Natural killer cell (primary cell): Measurements from ENCODE around the gene PRLH. TPM values are rescaled to one million over a fixed set of nuclear protein-coding genes. Genes with fewer than 3 reads are reported as not detected.

Experiments
- ATAC-seq, 3 donors: fragments of 150-1000 bp in 2 of 3; fragments of 200-7000 bp in 1 of 3; cut with Tn5 transposase; 1 replicate in 1 of 3; 2 replicates in 2 of 3; pipeline ENCODE4 v1.10.0; 2021; ENCODE audit warnings: mild to moderate bottlenecking in 2 of 3, moderate library complexity in 2 of 3
- DNase-seq, 2 donors: peaks; one replicate each; pipeline versions ENCODE4 v3.0.0 to v3.0.0-alpha.2; 2013 to 2021; ENCODE audit warnings: mixed read lengths in 1 of 2
- H3K27ac ChIP-seq: one replicate; pipeline ENCODE4 v1.5.1; 2013; ENCODE audit warnings: mild to moderate bottlenecking, low read length
- H3K27me3 ChIP-seq: one replicate; pipeline ENCODE4 v1.6.1; 2013; ENCODE audit warnings: low read length; ENCODE audit not compliant: control insufficient read depth, insufficient read depth
- H3K36me3 ChIP-seq: one replicate; pipeline ENCODE4 v1.6.1; 2013; ENCODE audit warnings: low read length; ENCODE audit not compliant: control insufficient read depth, insufficient read depth
- H3K4me1 ChIP-seq: one replicate; pipeline ENCODE4 v1.6.1; 2013; ENCODE audit warnings: low read length; ENCODE audit not compliant: control insufficient read depth, insufficient read depth
- H3K4me3 ChIP-seq: one replicate; pipeline ENCODE4 v1.5.1; 2013; ENCODE audit warnings: low read length
- H3K9me3 ChIP-seq: one replicate; pipeline ENCODE4 v1.6.1; 2013; ENCODE audit warnings: low read length; ENCODE audit not compliant: control insufficient read depth, insufficient read depth
- H3K27ac Mint-ChIP-seq, 2 donors: one replicate each; pipeline ENCODE4 v1.8.0; 2022; ENCODE audit warnings: mild to moderate bottlenecking in 2 of 2, mixed read lengths in 2 of 2, moderate library complexity in 1 of 2
- H3K27me3 Mint-ChIP-seq, 2 donors: one replicate each; pipeline ENCODE4 v1.8.0; 2022; ENCODE audit warnings: low read depth in 2 of 2, mixed read lengths in 2 of 2
- H3K36me3 Mint-ChIP-seq: one replicate; pipeline ENCODE4 v1.8.0; 2022; ENCODE audit warnings: mixed read lengths
- H3K4me1 Mint-ChIP-seq, 2 donors: one replicate each; pipeline ENCODE4 v1.8.0; 2022; ENCODE audit warnings: mixed read lengths in 2 of 2
- H3K4me3 Mint-ChIP-seq: one replicate; pipeline ENCODE4 v1.8.0; 2022; ENCODE audit warnings: mild to moderate bottlenecking, moderate library complexity, mixed read lengths
- H3K9me3 Mint-ChIP-seq, 2 donors: one replicate each; pipeline ENCODE4 v1.8.0; 2022; ENCODE audit warnings: mixed read lengths in 2 of 2
- CTCF ChIP-seq: fragments of 200-600 bp; IDR thresholded peaks from one replicate; pipeline ENCODE4 v1.8.0; 2022; ENCODE audit warnings: antibody characterized with exemption
- WGBS: methylation state at CpG from one replicate; pipeline ENCODE4 v1.1.7; 2013; ENCODE audit warnings: missing lambda C conversion rate; ENCODE audit not compliant: insufficient coverage; 5-methylcytosine and 5-hydroxymethylcytosine counted together
- intact Hi-C: fragments of 100-400 bp; cut with micrococcal nuclease; formaldehyde crosslinking; loops from one replicate; pipeline ENCODE4 v1.14.2; 2022
- total RNA-seq, 4 donors: library from RNA; stranded (reverse); fragments of 120-200 nt in 1 of 4; gene quantifications; one replicate each; pipeline versions ENCODE4 v1.2.3 to v1.2.4, GENCODE V29; 2013 to 2022

The PRLH gene
- total RNA-seq, 3 donors from 2014 or later (not counting 1 experiment from before 2014, with no cell fraction given) = not detected

GRCh38 chr2:237551071-237551574 is 15.3 kb upstream of the PRLH start:
- Histone ChIP-seq H3K36me3 (no peaks in the 10 kb centered on the region), H3K4me3 (no peak overlapping the region), H3K9me3 (peaks cover 9% of the 10 kb centered on the region), H3K4me1 (no peaks in the 10 kb centered on the region), H3K27ac (no peak overlapping the region), H3K27me3 (no peaks in the 10 kb centered on the region)
- ATAC-seq (no peak), DNase-seq (no peak)
- Mint-ChIP-seq H3K27me3 (peaks cover 5 to 7% of the 10 kb centered on the region in 2 donors), H3K27ac (no peak overlapping the region), H3K9me3 (no peaks in the 10 kb centered on the region), H3K4me3 (no peak overlapping the region), H3K36me3 (no peaks in the 10 kb centered on the region), H3K4me1 (no peaks in the 10 kb centered on the region)
- no peak for TF ChIP-seq CTCF
- intact Hi-C loops = no loop called here
- 90% methylated on average over 16 of the region's 16 CpGs for WGBS

GRCh38 chr2:237552908-237553307 is 13.5 kb upstream of the PRLH start:
- WGBS = 94% methylated on average over 6 of the region's 6 CpGs
- Mint-ChIP-seq H3K4me1 (no peaks in the 10 kb centered on the region), H3K4me3 (no peak overlapping the region), H3K9me3 (peaks cover 2 to 3% of the 10 kb centered on the region in 2 donors), H3K36me3 (no peaks in the 10 kb centered on the region), H3K27me3 (peaks cover 10 to 11% of the 10 kb centered on the region in 2 donors), H3K27ac (no peak overlapping the region)
- ATAC-seq (no peak), DNase-seq (no peak)
- no peaks in the 10 kb centered on the region for H3K27me3 ChIP-seq
- intact Hi-C loops = no loop called here
- H3K9me3 ChIP-seq = peaks cover 14% of the 10 kb centered on the region
- H3K27ac ChIP-seq = no peak overlapping the region
- no peaks in the 10 kb centered on the region for H3K36me3 ChIP-seq
- H3K4me1 ChIP-seq = no peaks in the 10 kb centered on the region
- no peak for TF ChIP-seq CTCF
- H3K4me3 ChIP-seq = no peak overlapping the region

GRCh38 chr2:237553948-237554347 is 12.4 kb upstream of the PRLH start:
- Histone ChIP-seq H3K27ac (no peak overlapping the region), H3K9me3 (peaks cover 14% of the 10 kb centered on the region), H3K4me1 (no peaks in the 10 kb centered on the region), H3K36me3 (no peaks in the 10 kb centered on the region), H3K4me3 (no peak overlapping the region), H3K27me3 (no peaks in the 10 kb centered on the region)
- Mint-ChIP-seq H3K4me3 (no peak overlapping the region), H3K9me3 (peaks cover 2 to 3% of the 10 kb centered on the region in 2 donors), H3K36me3 (no peaks in the 10 kb centered on the region), H3K27me3 (peaks cover 13 to 14% of the 10 kb centered on the region in 2 donors), H3K4me1 (no peaks in the 10 kb centered on the region), H3K27ac (no peak overlapping the region)
- DNase-seq (no peak), ATAC-seq (no peak)
- TF ChIP-seq CTCF = no peak
- 89% methylated on average over 7 of the region's 7 CpGs for WGBS
- intact Hi-C loops = no loop called here

GRCh38 chr2:237555560-237555959 is 10.8 kb upstream of the PRLH start:
- Mint-ChIP-seq H3K27ac (no peak overlapping the region), H3K9me3 (peaks cover 2 to 3% of the 10 kb centered on the region in 2 donors), H3K36me3 (no peaks in the 10 kb centered on the region), H3K4me1 (no peaks in the 10 kb centered on the region), H3K27me3 (peaks cover 19 to 24% of the 10 kb centered on the region in 2 donors), H3K4me3 (no peak overlapping the region)
- Histone ChIP-seq H3K4me1 (no peaks in the 10 kb centered on the region), H3K9me3 (peaks cover 14% of the 10 kb centered on the region), H3K27ac (no peak overlapping the region), H3K36me3 (no peaks in the 10 kb centered on the region), H3K27me3 (no peaks in the 10 kb centered on the region), H3K4me3 (no peak overlapping the region)
- no peak for TF ChIP-seq CTCF
- intact Hi-C loops = no loop called here
- no CpG with 5 or more reads among the region's 1 CpG for WGBS
- no peak for DNase-seq
- ATAC-seq = no peak
